ENCODE measurements around the gene GAREM2.

The GAREM2 gene

DNA sequence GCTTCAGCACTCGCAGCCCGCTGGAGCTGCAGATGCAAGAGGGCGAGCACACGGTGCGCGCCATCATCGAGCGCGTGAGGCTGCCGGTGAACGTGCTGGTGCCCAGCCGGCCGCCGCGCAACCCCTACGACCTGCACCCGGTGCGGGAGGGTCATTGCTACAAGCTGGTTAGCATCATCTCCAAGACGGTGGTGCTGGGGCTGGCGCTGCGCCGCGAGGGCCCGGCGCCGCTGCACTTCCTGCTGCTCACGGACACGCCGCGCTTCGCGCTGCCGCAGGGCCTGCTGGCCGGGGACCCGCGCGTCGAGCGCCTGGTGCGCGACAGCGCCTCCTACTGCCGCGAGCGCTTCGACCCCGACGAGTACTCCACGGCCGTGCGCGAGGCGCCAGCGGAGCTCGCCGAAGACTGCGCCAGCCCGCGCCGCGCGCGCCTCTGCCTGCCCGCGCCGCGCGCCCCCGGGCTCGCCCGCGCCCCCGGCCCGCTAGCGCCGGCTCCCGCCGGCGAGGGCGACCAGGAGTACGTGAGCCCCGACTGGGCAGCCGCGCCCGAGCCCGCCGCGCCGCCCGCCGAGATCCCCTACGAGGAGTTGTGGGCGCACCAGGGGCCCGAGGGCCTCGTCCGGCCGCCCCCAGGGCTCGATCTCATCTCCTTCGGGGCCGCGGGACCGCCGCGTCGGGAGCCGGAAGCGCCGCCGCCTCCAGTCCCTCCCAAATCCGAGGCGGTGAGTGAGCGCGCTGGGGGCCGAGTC lies 11.8 kb downstream of the GAREM2 start:
- TF ChIP-seq, protein P1, sequence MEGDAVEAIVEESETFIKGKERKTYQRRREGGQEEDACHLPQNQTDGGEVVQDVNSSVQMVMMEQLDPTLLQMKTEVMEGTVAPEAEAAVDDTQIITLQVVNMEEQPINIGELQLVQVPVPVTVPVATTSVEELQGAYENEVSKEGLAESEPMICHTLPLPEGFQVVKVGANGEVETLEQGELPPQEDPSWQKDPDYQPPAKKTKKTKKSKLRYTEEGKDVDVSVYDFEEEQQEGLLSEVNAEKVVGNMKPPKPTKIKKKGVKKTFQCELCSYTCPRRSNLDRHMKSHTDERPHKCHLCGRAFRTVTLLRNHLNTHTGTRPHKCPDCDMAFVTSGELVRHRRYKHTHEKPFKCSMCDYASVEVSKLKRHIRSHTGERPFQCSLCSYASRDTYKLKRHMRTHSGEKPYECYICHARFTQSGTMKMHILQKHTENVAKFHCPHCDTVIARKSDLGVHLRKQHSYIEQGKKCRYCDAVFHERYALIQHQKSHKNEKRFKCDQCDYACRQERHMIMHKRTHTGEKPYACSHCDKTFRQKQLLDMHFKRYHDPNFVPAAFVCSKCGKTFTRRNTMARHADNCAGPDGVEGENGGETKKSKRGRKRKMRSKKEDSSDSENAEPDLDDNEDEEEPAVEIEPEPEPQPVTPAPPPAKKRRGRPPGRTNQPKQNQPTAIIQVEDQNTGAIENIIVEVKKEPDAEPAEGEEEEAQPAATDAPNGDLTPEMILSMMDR (conservative IDR thresholded peaks at IDR 0.05): no peak
- no peak overlapping the region for H3K27ac ChIP-seq

DNA sequence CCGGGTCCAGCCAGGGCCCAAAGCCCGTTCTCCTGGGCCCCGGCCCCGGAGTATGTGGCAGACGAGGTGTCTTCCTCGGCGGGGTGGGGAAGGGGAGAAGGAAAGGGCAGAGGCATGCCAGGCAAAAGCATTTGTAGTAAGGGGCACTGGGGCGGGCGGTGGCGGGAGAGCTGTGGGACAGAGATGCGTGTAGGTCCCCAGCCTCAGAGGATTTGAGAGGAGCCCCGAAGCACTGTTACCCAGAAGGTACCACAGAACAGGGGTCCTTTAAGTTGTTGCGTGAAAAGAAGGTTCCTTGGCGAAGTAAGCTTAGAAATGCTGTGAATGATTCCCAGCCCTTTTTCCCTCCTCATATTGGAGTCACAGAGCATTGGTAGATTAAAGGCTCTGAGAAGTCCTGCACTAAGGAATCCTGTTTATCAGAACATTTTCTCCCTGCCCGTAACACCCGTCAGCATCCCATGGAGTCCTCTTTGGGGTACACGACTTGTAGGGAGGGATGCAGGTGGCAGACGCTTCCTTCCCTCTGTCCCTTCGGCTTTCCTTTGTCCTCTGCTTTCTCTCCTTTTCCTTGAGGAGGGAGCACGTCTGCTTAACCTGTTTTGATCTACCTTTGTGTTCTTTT lies 12.5 kb downstream of the GAREM2 start:
- H3K27ac ChIP-seq: no peak overlapping the region

DNA sequence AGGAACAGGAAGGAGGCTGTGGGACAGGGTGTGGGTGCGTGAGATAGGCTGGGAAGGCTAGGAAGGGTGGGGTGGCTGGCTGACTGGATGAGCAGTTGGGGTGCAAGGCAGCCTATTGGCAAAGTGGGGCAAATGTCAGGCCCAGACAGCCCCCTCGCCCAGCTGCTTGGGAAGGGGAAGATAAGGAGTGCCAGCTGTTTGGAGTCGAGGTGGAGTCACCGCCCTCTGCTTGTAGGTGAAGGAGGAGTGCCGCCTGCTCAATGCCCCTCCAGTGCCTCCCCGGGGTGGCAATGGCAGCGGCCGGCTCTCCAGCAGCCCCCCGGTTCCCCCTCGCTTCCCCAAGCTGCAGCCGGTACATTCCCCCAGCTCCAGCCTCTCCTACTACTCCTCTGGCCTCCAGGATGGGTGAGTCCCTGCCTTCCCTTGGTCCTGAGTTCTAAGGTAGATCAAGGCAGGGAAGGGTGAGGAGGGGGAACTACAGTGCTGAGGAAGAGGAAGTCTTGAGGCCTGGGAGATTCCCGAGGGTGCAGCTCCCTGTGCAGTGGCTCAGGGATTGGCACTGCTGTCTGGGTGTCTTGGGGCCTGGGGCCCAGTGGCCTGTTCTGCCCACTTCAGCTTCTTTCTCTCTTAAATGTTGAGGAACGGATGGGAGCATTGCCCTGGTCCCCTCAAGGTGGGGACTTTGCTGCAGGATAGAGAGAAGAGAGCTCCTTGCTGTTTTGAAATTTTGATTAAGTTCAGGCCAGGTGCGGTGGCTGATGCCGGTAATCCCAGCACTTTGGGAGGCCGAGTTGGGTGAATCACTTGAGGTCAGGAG lies 13.3 kb downstream of the GAREM2 start:
- H3K27ac ChIP-seq: no peak overlapping the region
- TF ChIP-seq, protein P1 (conservative IDR thresholded peaks at IDR 0.05): no peak

More for the DNA sequence above, 12.5 kb downstream of the GAREM2 start:
- TF ChIP-seq, protein P1 (conservative IDR thresholded peaks at IDR 0.05): no peak

DNA sequence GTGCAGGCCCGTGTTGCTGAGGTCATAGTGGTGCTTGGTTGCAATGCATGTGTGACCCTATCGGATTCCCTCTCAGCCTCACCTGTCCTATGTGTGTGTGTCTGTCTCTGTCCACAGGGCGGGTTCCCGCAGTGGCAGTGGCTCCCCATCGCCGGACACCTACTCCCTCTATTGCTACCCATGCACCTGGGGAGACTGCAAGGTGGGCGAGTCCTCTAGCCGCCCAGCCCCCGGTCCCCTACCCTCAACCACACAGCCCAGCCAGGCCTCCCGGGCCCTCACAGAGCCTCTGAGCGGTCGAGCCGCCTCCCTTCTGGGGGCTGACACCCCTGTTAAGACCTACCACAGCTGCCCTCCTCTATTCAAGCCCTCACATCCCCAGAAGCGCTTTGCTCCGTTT lies 14.2 kb downstream of the GAREM2 start:
- TF ChIP-seq, protein P1 (conservative IDR thresholded peaks at IDR 0.05): no peak
- H3K27ac ChIP-seq: no peak overlapping the region

DNA sequence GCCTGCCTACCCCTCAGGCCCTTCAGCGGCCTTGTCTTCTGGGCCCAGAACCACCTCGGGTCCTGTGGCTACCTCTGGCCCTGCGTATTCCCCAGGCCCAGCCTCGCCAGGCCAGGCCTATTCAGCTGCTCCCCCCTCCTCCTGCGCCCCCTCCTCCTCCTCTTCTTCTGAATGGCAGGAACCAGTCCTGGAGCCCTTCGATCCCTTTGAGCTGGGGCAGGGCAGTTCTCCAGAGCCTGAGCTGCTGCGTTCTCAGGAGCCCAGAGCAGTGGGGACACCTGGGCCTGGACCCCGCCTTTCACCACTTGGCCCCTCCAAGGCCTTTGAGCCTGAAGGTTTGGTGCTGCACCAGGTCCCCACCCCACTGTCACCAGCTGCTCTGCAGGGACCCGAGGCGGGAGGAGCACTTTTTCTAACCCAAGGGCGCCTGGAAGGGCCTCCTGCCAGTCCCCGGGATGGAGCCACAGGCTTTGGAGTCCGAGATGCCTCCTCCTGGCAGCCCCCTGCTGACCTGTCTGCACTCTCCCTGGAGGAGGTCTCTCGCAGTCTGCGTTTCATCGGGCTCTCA lies 14.7 kb downstream of the GAREM2 start:
- TF ChIP-seq, protein P1 (conservative IDR thresholded peaks at IDR 0.05): no peak
- H3K27ac ChIP-seq: no peak overlapping the region

DNA sequence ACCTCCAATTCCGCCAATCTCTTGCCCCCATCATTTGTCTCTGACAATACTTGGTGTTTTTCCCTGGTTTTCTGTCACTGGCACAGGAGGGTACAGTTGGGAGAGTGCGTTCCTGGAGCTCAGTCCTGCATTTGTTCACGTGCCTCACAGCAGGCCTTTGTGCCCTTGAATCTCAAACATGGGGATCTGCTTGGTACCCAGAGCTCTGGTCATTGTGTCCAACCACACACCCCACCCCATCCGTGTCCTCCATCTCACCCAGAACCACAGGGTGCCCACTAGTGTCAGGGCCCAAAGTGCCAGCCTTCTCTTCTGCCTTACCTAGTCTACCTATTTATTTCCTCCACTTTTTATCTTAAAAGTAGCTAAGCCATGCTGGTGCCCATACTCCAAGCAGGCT lies 16.2 kb downstream of the GAREM2 start:
- TF ChIP-seq, protein P1 (conservative IDR thresholded peaks at IDR 0.05): no peak
- no peak overlapping the region for H3K27ac ChIP-seq

DNA sequence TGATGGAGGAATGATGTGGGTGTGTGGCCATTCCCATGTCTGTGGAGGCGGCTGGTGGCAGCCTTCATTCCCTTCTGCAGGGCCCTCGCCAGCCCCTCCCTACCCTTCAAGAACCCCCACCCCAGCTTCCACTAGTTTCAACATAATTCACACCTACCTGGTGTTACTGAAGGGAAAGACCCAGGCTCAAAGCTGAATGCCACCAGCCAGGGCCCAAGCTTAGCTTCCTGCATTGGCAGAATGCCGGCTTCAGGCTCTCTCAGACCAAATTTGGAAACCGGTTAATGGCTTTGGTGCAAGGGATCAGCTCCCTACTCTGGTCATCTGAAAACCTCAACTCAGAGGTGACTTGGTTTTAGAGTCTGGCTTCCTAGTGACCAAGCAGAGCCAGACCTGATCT lies 16.9 kb downstream of the GAREM2 start:
- no peak overlapping the region for H3K27ac ChIP-seq
- TF ChIP-seq, protein P1 (conservative IDR thresholded peaks at IDR 0.05): no peak
